Esophagus muscularis mucosa (tissue), 3 donors: ENCODE measurements around the gene ZNF423.

Experiments
- CTCF ChIP-seq, 3 experiments: fragments of 200-600 bp in 2 of 3; fragments of 450-650 bp in 1 of 3; sonication (generic) in 2 of 3; IDR thresholded peaks; one replicate each; pipeline ENCODE4 v1.5.1; 2017 to 2019; ENCODE audit warnings: antibody characterized with exemption in 3 of 3, mild to moderate bottlenecking in 2 of 3, moderate library complexity in 1 of 3
- POLR2AphosphoS5 ChIP-seq, 2 donors: sonication (generic); formaldehyde crosslinking; IDR thresholded peaks; one replicate each; pipeline ENCODE4 v1.6.1; 2017; ENCODE audit warnings: antibody characterized with exemption in 2 of 2

- TF ChIP-seq CTCF (IDR thresholded peaks at IDR 0.05) (no peak), POLR2AphosphoS5 (IDR thresholded peaks at IDR 0.05) (no peak)
Measured at GRCh38 chr16:49674990-49675389, 180.9 kb downstream of the ZNF423 start.
